GM18858 (cell line): Measurements from ENCODE around the gene CSRP3.
A peak's percentile ranks its signal among the peaks of the same experiment; 100 is the strongest.

Experiments
- ATAC-seq: cut with Tn5 transposase; IDR thresholded peaks from one replicate; pipeline ENCODE4 v1.9.1; 2021; ENCODE audit not compliant: unreplicated experiment

Gene CSRP3

DNA sequence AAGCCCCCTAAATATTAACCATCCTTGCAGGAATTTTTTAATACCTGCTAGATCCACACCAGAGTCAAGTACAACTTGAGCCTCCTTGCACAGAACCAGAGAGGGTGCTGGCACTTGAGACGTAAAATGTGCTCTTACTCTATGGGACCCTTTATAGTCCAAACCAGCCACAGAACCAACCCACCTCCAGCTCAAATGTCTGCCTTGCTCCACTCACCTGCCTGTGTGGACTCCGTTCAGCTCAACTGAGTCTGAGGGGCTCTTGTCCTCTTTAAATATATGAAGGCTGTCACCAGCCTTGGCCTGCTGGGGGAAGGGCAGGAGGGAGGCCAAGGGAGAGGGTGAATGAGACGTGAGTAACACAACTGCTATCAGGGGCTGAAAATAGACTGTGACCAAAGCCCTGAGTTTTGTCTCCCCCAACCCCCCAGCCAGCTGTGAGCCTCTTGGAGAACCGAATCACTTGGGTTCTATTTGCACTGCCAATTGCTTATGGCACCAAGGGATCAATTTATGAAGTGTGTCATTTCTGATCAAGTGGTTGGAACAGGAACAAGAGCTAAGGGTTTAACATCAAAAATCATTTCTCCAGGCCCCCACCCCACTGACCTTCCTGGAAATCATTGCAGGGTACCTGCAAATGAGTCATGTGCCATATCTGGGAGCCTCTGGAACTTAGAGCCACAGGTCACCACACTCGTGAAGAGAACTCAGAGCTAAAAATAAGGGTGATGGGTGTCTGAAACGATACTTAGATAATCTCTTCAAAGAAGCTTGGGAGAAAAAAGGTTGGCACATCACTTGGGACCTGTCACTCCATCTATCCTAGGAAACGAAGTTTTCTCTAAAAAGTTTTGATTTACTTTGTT lies at the start of gene CSRP3:
CSRP3 (minus strand) TSS at position 247 of the 869 bp plus-strand sequence. CDS start 9,535 bp downstream, outside the sequence.
- no peak for ATAC-seq

DNA sequence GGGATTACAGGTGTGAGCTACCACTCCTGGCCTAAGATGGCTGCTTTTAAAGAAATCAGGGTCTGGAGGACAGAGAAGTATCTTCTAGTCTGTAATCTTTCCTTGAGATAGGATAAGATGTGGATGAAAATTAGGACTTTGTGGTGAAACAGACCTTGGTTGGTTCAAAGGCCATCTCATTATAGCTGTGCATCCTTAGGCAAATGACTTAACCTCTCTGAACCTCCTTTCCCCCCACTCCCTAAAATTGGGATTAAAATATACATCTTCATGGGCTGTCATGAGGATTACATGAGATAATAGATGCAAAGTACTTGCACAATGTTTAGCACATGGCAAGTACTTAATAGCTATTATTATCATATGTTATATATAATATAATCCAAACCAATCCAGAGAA lies 49.8 kb upstream of the CSRP3 start:
- ATAC-seq = no peak

DNA sequence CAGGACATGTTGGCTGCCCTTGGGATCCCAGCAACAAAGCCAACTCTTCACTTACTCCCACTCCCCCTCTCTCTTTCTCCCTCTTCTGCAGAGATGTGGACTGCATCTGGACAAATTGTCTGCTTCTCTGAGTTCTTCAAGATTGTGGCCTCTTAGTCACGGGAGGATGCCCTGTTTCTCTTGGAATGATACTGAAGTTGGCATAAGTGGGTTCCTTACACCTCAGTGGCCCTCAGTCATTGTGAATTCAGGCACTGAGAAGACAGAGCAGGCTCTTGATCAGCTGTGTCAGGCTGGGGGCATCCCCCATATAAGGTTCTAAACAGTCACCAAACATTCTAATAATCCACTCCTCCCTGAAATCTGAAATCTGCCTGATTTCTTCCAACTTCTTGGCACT lies 45.0 kb upstream of the CSRP3 start:
- no peak for ATAC-seq

DNA sequence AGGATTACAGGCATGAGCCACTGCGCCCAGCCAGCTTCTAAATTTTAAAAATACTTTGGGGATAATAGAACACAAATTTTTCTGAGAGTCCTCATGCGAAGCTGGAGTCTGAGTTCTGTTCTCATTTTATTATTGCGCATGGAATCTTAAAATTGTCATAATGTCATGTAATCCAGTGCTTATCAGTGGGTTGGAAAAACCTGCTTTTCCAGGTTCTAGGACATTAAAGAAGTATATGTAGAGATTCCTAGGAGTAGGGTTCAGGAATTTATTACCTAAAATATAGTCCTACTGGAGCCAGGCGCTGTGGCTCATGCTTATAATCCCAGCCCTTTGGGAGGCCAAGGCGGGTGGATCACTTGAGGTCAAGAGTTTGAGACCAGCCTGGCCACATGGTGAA lies 43.6 kb upstream of the CSRP3 start:
- ATAC-seq = no peak

DNA sequence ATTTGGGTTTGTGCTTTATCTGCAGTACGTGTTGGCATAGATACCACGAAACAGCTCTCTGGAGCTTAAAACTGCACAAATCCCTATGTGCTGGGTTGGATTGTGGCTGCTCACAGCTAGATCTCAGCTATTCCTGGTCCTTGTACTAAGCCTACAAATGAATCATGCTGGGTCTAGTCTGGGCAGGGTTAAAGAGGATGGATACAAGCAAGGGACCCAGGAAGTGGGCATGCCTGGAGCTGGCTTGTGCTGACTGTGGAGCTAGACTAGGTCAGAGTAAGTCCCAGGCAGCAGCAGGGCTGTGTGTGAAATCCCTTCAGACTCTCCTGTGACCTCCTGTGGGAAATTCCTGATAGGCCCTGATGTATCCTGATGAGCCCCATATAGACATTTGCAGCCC lies 42.8 kb upstream of the CSRP3 start:
- no peak for ATAC-seq

DNA sequence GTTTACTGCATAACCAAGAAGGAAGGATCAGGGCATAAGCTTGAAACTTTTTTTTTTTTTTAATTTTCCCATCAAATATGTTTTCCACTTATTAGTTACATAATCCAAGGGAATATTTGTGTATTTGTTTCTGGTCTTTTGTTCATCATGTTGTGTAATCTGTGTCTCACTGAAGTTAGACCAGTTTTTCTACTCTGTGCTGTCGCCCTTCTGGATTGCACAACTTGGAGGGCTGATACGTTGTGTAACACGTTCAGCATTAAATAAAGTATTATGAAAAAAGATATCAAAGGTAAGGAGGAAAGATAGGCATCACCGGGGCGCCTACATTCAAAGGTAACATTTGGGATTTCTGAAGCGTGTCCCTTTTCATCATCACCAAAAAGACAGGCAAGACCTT lies 42.3 kb upstream of the CSRP3 start:
- ATAC-seq = no peak

DNA sequence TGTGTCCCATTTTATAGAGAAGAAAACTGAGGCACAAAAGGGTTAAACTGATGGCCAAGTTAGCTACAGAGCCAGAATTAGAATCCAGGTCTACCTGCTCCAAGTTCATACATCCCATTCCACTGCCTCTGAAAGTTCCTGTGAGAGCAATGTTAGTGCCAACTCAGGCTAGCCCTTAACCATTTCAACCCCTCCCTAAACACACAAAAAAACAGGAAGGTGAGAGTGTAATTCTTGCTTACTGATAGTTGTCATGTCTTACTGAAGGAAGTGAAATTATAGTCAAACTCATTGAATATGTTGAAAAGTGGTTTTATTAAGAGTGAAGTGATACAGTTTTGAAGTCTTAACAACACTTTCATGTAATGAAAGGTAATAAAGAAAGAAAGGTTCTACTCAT lies 41.8 kb upstream of the CSRP3 start:
- ATAC-seq = no peak

DNA sequence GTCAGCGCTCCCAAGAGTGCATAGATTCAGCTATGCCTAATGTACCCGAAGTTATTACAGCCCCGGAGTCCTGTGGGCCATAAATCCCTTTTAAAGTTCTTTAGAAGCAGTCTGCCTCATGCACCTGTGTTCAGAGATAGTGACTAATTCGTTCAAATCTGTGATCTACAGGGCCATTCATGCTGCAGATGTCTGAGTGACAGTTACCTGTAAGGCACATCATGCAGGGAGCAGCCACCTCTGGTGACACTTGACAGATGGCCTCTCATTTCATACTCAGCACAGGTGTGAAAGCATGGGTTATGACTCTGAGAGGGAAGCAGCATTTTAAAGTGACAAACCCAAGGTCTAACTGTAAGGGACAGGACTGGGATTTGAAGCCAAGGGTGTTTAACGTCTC lies 41.4 kb upstream of the CSRP3 start:
- no peak for ATAC-seq

DNA sequence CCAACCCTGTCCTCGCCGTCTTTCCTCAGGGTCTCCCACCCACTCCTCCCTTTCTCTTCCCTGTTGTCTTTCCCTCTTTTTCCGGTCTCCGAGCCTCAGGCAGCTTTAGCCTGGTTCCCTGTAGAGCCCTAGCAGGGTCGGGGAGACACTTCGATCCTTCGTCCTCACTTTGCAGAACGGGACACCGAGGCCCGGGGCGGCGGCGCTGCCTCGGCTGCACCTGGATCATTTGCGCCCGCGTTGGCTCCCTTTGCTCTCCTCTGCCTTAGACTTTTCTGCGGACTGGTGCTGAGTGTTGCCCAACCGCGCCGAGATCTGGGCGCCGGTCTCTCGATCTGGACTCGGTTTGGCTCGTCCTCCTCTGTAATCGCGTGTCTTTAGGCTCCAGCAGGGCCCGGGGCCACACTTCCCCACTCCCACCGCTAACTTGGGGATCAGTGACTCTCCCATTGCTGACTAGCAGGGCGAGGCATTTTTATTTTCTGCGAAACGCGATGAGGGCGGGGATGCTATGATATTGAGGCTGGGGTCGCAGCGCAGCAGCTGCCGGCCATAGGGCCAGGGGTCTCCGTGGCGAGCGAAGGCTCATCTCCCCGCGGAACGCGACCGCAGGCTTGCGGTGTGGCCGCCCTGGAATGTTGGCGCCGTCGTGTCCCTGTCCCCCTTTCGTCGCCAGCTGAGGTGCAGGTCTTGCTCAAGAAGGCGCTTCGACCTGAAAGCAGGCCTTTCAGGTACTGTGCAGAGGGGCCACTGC lies 40.6 kb upstream of the CSRP3 start:
- ATAC-seq = no peak

DNA sequence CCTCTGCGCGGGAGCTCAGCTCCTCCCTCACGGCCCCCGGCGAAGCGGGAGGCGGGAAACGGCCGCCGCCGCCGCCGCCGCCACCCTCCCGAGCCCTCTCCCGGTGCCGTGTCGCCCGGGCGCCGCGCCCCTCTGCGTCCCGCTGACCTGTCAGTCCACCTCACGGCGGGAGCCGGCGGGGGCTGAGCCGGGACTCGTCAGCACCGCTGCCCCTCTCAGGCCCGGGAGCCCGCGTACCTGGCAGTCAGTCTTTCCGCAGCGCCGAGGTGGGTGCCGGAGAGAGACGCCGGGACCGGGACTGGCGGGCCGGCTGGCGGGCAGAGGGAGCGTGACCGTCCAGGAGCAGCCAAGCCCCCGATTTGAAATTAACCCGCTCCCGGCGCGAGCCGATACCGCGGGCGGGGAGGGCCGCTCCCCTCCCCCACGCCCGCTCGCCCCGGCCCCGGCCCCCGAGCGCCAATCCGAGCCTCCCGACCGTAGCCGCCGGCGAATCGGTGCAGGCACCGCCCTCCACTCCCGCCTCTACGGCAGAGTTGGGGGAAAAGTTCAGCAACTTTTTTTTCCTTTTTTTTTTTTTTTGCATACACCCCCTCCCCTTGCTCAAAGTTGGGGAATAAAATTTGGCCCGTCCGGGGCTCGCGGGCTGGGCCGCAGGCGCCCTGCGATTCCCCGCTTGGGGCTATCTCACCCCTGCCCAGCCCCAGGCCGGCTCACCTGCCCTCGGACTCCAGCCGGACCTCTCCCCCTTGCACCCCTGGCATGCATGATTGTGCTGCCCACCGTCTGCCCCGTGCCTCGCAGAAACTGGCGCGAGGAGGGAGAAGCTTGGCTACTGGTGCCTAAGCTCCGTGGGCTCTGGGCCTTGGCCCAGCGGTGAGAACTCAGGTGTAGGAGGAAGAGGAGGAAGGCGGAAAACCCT lies 39.7 kb upstream of the CSRP3 start:
- no peak for ATAC-seq

DNA sequence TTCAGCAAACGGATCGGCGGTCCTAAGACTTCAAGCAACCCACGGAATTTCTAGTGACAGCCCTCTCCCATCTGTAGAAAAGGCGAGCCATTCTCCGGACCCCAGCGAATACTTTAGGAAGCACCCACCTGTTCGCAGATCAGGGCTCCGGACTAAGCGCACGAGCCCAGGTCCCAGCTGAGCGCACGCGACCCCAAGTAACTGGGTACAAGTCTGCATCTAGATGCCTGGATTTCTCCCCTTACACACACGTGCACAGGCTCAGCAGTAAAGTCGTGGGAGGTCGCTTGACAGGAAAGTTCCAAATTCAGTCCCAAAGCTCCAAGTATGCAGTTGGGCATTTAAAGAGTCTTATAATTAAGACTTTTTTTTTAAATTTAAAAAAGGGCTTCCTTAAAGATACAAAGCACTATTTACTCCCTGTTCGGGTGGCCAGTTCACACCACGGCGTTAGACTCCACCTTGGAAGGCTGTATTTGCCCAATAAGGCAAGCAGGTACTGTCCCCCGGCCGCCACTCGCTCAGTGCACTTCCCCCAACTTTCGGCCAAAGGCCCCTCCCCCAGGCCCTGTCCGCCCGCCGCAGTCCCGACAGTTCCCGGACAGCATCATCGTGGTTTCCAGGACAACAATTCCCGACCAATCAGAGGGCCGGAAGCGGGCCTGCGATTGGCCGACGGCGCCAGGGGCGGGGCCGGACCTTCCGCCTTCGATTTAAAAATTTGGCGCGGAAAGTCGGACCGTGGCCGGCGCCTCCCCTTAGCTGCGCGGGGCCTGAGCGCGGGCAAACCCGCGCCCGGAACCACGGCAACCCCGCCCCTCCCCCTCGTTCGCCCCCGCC lies 38.9 kb upstream of the CSRP3 start, which contains the start of gene E2F8:
E2F8 (minus strand) TSS at position 526 of the 840 bp plus-strand sequence. CDS start 824 bp downstream, outside the sequence.
- ATAC-seq = peak; percentile 77

DNA sequence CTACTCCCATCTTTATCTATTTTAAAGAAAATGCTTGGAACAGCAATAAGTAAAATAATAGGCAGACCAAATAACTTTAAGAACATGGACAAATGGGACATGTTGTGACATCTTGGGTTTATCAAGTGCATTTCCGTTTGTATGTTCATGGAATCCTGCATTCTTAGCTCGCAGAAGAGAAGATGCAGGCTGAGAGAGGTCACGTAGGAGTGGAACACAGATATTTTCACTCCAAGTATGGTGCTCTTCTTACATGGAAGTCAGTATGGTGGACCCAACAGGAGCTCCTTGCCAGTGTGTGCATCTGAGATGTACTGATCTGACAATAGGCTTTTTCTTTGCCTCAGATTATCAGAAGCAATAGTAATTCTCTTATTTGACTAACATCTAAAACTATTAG lies 37.3 kb upstream of the CSRP3 start:
- ATAC-seq = no peak

DNA sequence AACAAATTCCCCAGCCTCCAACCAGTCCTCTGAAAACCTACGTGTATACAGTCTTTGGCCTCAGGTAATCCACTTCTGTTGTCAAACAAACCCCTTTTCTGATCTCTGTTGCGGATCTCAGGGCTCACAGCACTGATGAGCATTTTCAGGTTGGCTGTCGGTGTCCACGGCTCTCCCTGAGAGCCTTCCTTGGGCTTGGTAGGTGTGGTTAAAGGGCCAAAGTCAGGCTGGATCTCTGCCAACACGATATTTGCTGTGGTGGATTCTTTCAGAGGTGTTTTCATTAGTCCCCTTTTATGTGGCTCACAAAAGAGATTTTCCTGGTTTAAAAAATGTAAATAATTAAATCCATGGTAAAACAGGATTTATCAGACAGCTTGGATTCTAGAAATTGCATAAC lies 36.0 kb upstream of the CSRP3 start:
- no peak for ATAC-seq

DNA sequence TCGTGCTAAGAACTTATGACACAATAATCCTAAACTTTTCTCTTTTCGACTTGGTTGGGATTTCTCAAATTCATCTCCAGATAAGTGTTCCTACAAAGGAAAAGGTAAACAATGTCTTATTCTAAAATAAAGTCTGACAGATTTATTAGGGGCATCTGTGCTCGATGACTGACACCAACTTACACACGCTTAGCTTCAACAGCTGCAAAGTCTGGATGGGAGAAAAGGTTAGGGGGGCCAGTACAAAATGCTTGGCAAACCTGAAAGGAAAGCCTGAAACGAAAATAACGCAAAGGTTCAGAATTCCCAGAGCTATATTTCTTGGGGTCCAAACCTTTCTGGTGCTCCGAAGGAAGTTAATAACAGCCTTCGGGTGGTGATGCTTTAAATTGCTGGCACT lies 35.6 kb upstream of the CSRP3 start:
- no peak for ATAC-seq

DNA sequence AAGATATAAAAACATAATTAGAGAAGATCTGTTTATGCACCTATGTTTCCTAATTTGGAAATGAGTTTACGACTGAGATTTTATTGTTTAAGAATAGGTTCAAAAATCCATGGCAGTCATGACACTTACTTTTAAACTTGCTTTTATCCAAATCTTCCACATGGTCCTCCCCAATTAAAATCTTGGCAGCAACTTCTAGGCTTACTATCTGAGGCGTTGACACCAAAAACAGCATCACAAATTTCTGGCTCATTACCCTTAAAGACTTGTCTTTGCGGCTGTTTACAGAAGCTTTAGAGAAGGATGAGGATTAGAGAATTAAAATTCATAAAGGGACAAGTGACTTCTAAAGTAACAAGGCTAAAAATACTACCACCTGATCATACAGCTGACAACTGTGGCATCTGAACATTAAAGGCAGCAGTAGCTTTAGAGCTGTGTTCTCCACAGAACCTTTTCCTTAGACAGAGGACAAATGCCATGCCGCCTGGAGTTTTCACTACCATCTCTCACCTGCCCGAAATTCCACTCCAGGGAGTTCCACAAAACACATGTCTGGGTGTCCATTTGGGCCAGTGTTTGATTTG lies 32.5 kb upstream of the CSRP3 start:
- ATAC-seq = no peak

DNA sequence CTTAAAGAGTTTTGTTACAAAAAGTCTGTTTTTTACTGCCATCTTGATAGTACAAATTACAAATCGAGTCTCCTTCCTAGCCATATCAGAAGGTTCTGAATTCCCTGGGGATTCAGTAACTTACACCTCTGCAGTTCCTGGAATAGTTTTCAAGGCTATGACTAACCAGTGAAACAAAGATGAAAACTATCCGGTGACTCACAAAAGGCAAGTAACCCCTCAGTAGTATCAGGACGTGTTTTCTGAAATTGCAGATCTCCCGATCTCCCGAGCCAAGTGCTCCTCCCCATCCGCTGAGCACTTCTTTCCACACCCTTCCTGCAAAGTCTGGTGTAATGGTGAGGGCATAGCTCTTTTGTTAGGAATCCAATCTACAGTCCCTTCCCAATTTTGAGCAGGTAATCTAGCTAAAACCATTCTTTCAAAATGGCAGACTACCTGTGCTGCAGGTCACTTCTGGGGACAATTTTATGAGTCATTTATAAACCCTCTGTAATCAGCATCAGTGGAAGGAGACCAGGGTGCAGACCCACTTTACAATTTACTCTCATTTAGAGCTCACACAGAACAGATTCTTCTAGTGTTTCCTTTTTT lies 31.2 kb upstream of the CSRP3 start:
- no peak for ATAC-seq

DNA sequence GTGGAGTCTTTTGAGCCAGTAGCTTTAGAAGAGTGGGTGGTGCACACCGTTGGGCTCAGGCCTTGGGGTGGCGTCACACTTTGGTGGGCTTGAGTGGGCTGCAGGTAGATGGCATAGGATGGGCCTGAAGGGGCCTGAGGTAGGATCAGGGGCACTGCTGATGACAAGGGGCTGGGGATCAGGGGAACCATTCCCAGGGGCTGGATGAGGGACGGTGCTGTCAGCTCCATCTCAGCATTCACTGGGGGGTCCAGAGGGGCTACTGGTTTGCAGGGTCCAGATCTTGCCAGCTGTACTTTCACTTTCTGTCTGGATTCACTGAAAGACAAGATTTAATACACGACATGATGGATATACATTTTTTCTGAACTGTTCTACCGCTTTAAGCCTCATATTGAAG lies 27.9 kb upstream of the CSRP3 start:
- no peak for ATAC-seq

DNA sequence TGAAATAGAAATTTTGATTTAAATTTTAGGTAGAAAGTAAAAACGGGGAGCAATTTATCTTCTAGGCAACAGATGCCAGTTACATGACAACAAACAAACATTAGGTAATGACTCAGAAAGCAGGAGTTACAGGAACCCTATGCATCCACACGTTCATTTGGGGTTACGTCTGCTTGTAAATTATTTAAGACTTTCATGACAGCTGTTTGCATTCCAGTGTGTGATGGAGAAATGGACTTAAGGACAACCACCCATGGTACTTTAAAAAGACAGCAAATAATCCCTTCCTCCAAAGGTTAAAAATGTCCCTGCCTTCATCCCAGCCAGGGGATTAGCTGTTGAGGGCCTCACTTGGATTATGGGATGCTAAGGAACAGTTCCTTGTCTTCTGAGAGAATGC lies 27.2 kb upstream of the CSRP3 start:
- ATAC-seq = no peak

DNA sequence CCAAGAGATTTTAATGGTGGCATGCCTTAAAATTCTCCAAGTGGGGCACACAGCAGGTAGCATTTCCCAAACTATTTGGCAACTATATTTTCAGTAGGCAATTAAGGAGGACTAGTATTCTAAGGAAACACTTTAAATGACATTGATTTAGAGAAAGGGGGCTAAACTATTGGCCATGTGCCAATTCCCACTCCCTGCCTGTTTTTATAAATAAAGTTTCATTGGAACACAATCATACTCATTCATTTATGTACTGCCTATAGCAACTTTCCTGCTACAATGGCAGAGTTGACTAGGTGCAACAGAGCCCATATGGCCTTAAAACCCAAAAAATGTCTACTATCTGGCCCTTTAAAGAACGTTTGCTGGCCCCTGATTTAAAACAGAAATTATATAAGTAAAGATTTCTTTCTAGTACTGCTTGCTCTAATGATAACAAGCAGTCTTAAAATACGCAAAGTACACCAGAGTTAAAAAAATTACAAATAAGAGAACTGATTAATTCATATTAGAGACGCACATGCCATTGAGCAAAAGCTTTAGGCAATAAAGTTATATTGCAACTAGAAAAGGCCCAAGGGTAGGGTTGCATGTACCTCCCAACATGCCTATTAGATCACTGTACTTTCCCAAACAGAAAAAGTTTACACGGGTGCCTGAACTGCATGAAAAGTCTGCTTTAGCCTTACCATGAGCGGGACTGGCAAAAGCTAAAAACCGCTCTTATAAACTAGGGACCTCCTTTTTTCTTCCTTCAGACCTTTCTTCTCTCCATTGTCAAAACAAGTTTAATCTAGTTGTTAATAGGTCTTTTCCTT lies 24.8 kb upstream of the CSRP3 start:
- no peak for ATAC-seq
